ENCODE measurements around the gene C11orf98. TPM values are rescaled to one million over a fixed set of nuclear protein-coding genes. Genes with fewer than 3 reads are reported as not detected.
A peak's percentile ranks its signal among the peaks of the same experiment; 100 is the strongest.

Gene C11orf98
- total RNA-seq, 1 donor from 2014 or later, result 39.0 TPM

- Mint-ChIP-seq H3K4me3 (ENCODE audit: unreplicated experiment) (no peak overlapping the region), H3K36me3 (ENCODE audit: low read depth) (peaks cover 5% of the 10 kb centered on the region), H3K27ac (ENCODE audit: unreplicated experiment) (no peak overlapping the region), H3K27me3 (ENCODE audit: low read depth) (no peaks in the 10 kb centered on the region), H3K9me3 (ENCODE audit: low read depth) (no peaks in the 10 kb centered on the region), H3K4me1 (ENCODE audit: low read depth) (peaks cover 18% of the 10 kb centered on the region)
- TF ChIP-seq CTCF (IDR thresholded peaks at IDR 0.05), result no peak
- no peak for DNase-seq (ENCODE audit: low spot score)
Measured at GRCh38 chr11:62615521-62615920, 49.5 kb downstream of the C11orf98 start.

GRCh38 chr11:62614275-62614674, 50.7 kb downstream of the C11orf98 start:
- peak overlapping the region; percentile 74 for H3K27ac Mint-ChIP-seq (ENCODE audit: unreplicated experiment)
- peaks cover 17% of the 10 kb centered on the region for H3K4me1 Mint-ChIP-seq (ENCODE audit: low read depth)
- no peaks in the 10 kb centered on the region for H3K27me3 Mint-ChIP-seq (ENCODE audit: low read depth)
- no peak for DNase-seq (ENCODE audit: low spot score)
- no peaks in the 10 kb centered on the region for H3K9me3 Mint-ChIP-seq (ENCODE audit: low read depth)
- H3K4me3 Mint-ChIP-seq (ENCODE audit: unreplicated experiment), result no peak overlapping the region
- H3K36me3 Mint-ChIP-seq (ENCODE audit: low read depth), result peaks cover 5% of the 10 kb centered on the region
- no peak for TF ChIP-seq CTCF (IDR thresholded peaks at IDR 0.05)

- H3K4me1 Mint-ChIP-seq (ENCODE audit: low read depth), result peaks cover 17% of the 10 kb centered on the region
Measured at GRCh38 chr11:62613291-62613778, 51.7 kb downstream of the C11orf98 start.

More at GRCh38 chr11:62613291-62613778, 51.7 kb downstream of the C11orf98 start:
- Mint-ChIP-seq H3K36me3 (ENCODE audit: low read depth) (peaks cover 4% of the 10 kb centered on the region), H3K9me3 (ENCODE audit: low read depth) (no peaks in the 10 kb centered on the region), H3K27ac (ENCODE audit: unreplicated experiment) (peak overlapping the region; percentile 82), H3K27me3 (ENCODE audit: low read depth) (no peaks in the 10 kb centered on the region), H3K4me3 (ENCODE audit: unreplicated experiment) (peak overlapping the region; percentile 54)
- no peak for DNase-seq (ENCODE audit: low spot score)
- TF ChIP-seq CTCF (IDR thresholded peaks at IDR 0.05), result no peak

Other genes starting within 250 kb of the C11orf98 start
- not detected in 3 replicates for gene SCGB1A1, start 246.2 kb downstream of the C11orf98 start, total RNA-seq
- 476 to 526 TPM (median 514 TPM) in 3 replicates for gene AHNAK, start 118.4 kb downstream of the C11orf98 start, total RNA-seq
- gene EEF1G, start 91.3 kb downstream of the C11orf98 start, total RNA-seq, result 1,000 to 1,202 TPM (median 1,017 TPM) in 3 replicates
- 9.6 to 15.2 TPM (median 11.8 TPM) in 3 replicates for gene TUT1, start 73.7 kb downstream of the C11orf98 start, total RNA-seq
- 81.7 to 89.3 TPM (median 83.0 TPM) in 3 replicates for gene MTA2, start 63.3 kb downstream of the C11orf98 start, total RNA-seq
- gene EML3, start 52.4 kb downstream of the C11orf98 start, total RNA-seq, result 55.2 to 76.6 TPM (median 58.9 TPM) in 3 replicates
- gene ROM1, start 52.0 kb downstream of the C11orf98 start, total RNA-seq, result 2.4 to 5.8 TPM (median 3.5 TPM) in 3 replicates
- 35.3 to 40.1 TPM (median 37.7 TPM) in 3 replicates for gene B3GAT3, start 43.2 kb downstream of the C11orf98 start, total RNA-seq
- 348 to 394 TPM (median 359 TPM) in 3 replicates for gene GANAB, start 18.6 kb downstream of the C11orf98 start, total RNA-seq
- 17.0 to 18.1 TPM (median 17.2 TPM) in 3 replicates for gene INTS5, start 11.9 kb downstream of the C11orf98 start, total RNA-seq
- gene CSKMT, start 102 bp upstream of the C11orf98 start, total RNA-seq, result 7.8 to 8.4 TPM (median 8.4 TPM) in 3 replicates
- gene UQCC3, start 6.5 kb upstream of the C11orf98 start, total RNA-seq, result 4.8 to 5.7 TPM (median 5.5 TPM) in 3 replicates
- gene LBHD1, start 7.1 kb upstream of the C11orf98 start, total RNA-seq, result 2.8 to 8.3 TPM (median 4.2 TPM) in 3 replicates
- gene UBXN1, start 13.9 kb upstream of the C11orf98 start, total RNA-seq, result 72.0 to 82.2 TPM (median 81.6 TPM) in 3 replicates
- 0.20 to 0.51 TPM (median 0.21 TPM) in 3 replicates for gene LRRN4CL, start 24.3 kb upstream of the C11orf98 start, total RNA-seq
- gene BSCL2, start 42.2 kb upstream of the C11orf98 start, total RNA-seq, result 36.6 to 76.0 TPM (median 43.2 TPM) in 3 replicates
- gene GNG3, start 42.5 kb upstream of the C11orf98 start, total RNA-seq, result not detected in 3 replicates
- 43.6 to 53.8 TPM (median 45.6 TPM) in 3 replicates for gene HNRNPUL2, start 62.2 kb upstream of the C11orf98 start, total RNA-seq
- 33.0 to 36.8 TPM (median 36.7 TPM) in 3 replicates for gene TTC9C, start 63.3 kb upstream of the C11orf98 start, total RNA-seq
- 10.2 to 13.0 TPM (median 11.3 TPM) in 3 replicates for gene ZBTB3, start 89.0 kb upstream of the C11orf98 start, total RNA-seq
- gene POLR2G, start 96.4 kb upstream of the C11orf98 start, total RNA-seq, result 75.9 to 77.8 TPM (median 77.0 TPM) in 3 replicates
- 18.8 to 31.0 TPM (median 21.4 TPM) in 3 replicates for gene TAF6L, start 106.2 kb upstream of the C11orf98 start, total RNA-seq
- gene TMEM179B, start 122.2 kb upstream of the C11orf98 start, total RNA-seq, result 29.4 to 44.9 TPM (median 35.1 TPM) in 3 replicates
- 11.4 to 16.2 TPM (median 14.7 TPM) in 3 replicates for gene TMEM223, start 126.8 kb upstream of the C11orf98 start, total RNA-seq
- 51.3 to 69.5 TPM (median 52.4 TPM) in 3 replicates for gene NXF1, start 140.2 kb upstream of the C11orf98 start, total RNA-seq
- gene STX5, start 166.8 kb upstream of the C11orf98 start, total RNA-seq, result 44.0 to 52.2 TPM (median 45.5 TPM) in 3 replicates
- 0.65 TPM in 1 of 3 replicates, not detected in the others for gene TEX54, start 167.6 kb upstream of the C11orf98 start, total RNA-seq
- 26.4 to 27.9 TPM (median 27.3 TPM) in 3 replicates for gene WDR74, start 174.4 kb upstream of the C11orf98 start, total RNA-seq
- gene SLC3A2, start 215.7 kb upstream of the C11orf98 start, total RNA-seq, result 125 to 380 TPM (median 374 TPM) in 3 replicates